H4 (cell line): Measurements from ENCODE around the gene C19orf33. TPM values are rescaled to one million over a fixed set of nuclear protein-coding genes. Genes with fewer than 3 reads are reported as not detected.
A peak's percentile ranks its signal among the peaks of the same experiment; 100 is the strongest.

Experiments used
- DNase-seq: peaks from one replicate; pipeline ENCODE4 v3.0.0-alpha.2; 2015; ENCODE audit warnings: low spot score
- total RNA-seq: library from RNA; depleted of rRNA; stranded (reverse); fragments of >200 nt; shearing (Covaris generic); gene quantifications from 2 replicates; pipeline ENCODE4 v1.2.3, GENCODE V29; 2014

Gene C19orf33
- total RNA-seq, 1 experiment from 2014 or later, result not detected

- DNase-seq, result no peak
Observed at GRCh38 chr19:38308926-38309614, 5.0 kb downstream of the C19orf33 start.

- no peak for DNase-seq
Observed at GRCh38 chr19:38309615-38310278, 5.7 kb downstream of the C19orf33 start.

DNA sequence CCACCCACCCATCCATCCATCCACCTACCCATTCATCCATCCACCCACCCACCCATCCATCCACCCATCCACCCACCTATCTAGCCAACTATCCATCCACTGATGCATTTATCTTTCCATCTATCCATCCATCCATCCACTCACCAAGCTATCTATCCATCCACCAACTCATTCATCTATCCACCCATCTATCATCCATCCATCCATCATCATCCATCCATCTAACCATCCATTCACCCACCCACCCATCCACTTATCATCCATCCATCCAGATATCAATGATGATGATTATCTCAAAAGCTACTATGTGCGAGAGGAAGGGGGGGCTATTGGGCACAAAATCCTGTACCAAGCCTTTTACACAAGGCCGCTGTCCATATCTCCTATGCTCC is 6.2 kb downstream of the C19orf33 start:
- DNase-seq, result no peak

- no peak for DNase-seq
Observed at GRCh38 chr19:38310986-38311385, 6.9 kb downstream of the C19orf33 start.

- DNase-seq, result peak; percentile 99
Observed at GRCh38 chr19:38315657-38316476, 11.8 kb downstream of the C19orf33 start, which contains the start of gene YIF1B. Gene YIF1B, minus strand, starts transcription at chr19:38315947. Its CDS starts 30 bp downstream, at chr19:38315917.

DNA sequence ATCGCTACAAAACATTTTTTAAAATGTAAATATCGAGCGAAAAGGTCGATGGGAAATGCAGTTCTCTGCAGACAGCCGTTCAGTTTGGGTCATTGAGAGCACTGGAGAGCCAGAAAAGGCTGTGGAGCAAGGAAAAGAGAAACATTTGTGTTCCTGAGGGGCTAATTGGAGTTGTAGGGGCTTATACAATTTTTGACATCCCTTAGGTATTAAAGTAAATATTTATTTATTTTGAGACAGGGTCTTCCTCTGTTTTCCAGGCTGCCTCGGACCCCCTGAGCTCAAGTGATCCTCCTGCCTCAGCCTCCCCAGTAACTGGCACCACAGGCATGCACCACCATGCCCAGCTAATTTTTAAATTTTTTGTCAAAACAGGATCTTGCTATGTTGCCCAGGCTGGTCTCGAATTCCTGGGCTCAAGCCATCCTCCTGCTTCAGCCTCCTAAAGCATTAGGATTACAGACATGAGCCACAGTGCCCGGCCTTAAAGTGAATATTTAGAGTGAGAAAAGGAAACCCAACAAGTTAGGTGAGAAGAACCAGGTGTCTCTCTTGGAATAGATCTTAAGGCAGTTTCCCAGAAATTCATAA is 12.5 kb downstream of the C19orf33 start:
- no peak for DNase-seq

DNA sequence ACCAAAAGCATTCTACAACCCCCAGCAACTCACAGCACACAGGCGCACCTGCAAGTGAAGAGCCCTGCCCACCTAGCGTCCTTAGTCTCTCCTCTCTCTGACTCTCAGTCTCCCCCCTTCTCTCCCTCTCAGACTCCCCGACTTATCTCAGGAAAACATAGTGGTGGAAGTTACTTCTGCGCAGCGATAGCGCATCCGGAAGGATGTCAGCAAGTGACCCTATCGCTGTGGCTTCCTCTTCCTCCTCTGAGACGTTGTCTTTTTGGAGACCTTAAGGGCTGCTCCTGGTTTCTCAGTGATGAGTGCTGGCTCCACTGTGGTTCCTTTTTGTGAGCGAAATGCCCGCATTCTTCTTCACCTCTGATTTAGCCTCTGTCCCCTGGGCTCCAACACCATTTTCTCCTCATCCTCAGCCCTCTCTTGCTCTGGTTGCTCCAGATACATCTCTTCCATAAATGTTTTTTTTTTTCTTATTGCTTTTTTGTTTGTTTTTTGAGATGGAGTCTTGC is 13.1 kb downstream of the C19orf33 start:
- no peak for DNase-seq

GRCh38 chr19:38318660-38319059 is 14.6 kb downstream of the C19orf33 start:
- DNase-seq, result no peak

DNA sequence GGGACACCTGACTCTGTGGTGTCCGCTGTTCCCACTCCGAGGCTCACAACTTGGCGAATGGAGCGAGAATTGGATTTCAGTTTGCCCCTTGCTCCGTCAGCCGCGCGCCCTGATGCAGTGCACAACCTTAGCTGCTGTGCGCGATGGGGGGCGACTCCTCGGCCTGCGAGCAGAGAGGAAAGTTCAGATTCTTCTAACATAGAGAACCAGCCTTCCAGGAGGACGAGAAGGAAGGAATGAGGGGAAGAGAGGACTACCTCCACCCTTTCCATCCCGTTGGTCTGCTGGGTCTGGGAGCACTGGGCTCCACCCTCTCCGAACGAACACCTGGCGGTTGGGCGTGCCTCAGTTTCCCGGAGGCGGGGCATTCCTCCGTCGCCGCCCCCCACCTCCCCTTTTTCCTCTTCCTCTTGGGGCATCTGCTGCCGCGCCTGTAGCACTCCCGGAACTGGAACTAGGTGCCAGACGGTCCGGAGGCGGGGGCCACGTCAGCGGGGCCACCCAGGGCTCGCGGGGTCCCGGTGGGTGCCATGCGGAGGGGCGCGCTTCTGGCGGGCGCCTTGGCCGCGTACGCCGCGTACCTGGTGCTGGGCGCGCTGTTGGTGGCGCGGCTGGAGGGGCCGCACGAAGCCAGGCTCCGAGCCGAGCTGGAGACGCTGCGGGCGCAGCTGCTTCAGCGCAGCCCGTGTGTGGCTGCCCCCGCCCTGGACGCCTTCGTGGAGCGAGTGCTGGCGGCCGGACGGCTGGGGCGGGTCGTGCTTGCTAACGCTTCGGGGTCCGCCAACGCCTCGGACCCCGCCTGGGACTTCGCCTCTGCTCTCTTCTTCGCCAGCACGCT is 15.6 kb downstream of the C19orf33 start, which contains the start of gene KCNK6:
Gene KCNK6 (plus strand): TSS at position 425 of the 838 bp plus-strand sequence. CDS start 106 bp downstream, at position 531.
- no peak for DNase-seq

DNA sequence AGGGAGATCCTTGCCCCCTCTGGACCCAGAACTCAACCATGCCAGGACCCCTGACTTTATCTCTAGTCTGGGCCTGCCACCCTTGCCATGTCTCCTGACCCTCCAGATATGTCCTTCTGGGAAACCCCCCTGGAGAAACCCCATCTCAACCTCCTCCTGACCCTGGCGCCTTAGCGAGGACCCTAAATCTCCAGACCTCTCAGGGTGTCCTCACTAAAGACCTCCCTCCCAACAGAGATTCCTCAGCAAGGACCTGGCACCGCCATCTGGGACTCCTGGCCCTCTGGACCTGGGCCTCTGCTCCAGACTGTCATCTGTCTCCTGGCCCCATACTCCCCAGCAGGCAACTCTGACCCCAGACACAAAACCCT is 16.9 kb downstream of the C19orf33 start:
- DNase-seq, result no peak

- no peak for DNase-seq
Observed at GRCh38 chr19:38321646-38322196, 17.7 kb downstream of the C19orf33 start.

DNA sequence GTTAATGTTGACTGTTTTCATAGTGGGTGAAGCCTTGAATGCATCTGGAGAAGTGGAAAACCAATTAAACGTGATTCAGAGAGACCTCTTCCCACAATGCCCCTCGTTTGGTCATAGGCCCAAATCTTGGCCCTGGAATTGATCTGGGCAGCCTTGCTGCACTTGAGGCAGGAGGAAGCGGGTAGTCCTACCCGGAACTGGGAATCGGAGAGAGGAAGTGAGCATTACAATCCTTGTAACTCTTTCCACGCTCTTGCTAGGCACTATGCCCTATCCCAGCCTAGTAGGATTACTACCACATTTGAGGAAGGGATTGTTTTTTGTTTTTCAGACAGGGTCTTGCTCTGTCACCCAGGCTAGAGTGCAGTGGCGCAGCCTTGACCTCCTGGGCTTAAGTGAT is 19.2 kb downstream of the C19orf33 start:
- DNase-seq, result no peak

DNA sequence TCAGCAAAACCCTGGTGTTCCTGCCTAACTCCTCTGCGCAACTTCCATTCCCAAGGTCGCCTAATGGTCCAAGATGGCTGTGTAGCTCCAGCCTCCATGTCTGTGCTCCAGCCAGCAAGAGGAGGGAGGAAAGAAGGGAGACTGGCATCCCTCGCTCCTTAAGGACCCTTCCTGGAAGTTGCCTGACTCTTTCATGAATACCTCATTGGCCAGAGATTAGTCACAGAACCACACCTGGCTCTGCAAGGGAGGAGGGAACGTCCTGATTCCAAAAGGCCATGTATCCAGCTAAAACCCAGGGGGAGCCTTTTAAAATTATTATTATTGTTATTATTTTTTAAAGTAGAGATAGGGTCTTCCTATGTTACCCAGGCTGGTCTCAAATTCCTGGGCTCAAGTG is 20.4 kb downstream of the C19orf33 start:
- DNase-seq, result no peak

DNA sequence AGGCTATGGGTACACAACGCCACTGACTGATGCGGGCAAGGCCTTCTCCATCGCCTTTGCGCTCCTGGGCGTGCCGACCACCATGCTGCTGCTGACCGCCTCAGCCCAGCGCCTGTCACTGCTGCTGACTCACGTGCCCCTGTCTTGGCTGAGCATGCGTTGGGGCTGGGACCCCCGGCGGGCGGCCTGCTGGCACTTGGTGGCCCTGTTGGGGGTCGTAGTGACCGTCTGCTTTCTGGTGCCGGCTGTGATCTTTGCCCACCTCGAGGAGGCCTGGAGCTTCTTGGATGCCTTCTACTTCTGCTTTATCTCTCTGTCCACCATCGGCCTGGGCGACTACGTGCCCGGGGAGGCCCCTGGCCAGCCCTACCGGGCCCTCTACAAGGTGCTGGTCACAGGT is 22.5 kb downstream of the C19orf33 start:
- DNase-seq, result no peak

DNA sequence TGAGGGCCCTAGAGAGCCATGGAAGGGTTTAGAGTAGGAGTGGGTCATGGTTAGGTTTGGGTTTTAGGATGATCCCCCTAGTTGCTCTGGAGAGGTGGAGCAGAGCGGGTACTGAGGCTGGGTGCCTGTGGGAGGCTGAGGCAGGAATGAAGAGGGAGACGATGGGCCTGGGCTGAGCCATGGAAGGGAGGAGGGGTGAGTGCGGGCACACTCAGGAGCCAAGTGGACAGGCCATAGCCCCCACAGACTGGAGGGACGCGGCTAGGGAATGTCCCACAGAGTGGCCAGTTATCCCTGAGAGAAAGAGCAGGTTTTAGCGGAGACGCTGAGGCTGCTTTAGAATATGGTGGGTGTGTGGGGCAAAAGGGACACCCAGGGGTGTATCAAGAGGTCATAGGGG is 25.6 kb downstream of the C19orf33 start:
- DNase-seq, result no peak

- no peak for DNase-seq
Observed at GRCh38 chr19:38331728-38332127, 27.7 kb downstream of the C19orf33 start.

GRCh38 chr19:38333245-38333644 is 29.2 kb downstream of the C19orf33 start:
- no peak for DNase-seq

DNA sequence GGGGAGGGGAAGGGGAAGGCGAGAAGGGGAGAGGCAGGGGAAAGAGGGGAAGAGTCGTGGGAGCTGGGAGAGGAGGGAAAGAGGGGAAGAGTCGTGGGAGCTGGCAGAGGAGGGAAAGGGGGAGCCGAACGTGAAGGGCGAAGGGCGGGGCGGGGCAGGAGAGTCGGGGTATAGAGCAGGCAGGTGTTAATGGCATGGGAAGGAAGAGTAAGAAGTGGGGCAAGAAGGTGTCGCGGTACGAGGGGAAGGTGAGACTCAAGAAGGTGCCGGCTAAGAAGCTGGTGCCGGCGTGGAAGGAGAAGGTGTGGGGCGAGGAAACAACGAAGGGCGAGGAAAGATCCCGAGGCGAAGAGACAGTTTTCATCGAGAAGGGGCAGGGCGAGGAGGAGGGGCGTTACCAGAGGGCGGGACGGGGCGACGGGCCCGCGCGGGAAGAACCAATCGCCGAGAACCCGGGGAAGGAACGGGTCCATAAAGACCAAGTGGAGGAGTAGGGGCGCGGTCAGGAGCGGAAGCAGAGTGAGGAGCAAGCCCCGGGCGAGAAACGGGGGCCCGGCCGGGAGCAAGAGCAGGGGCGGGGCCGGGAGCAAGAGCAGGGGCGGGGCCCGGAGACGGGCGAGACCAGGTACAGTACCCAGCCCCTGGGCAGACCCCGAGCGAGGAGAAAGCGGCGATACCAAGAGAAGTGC is 32.0 kb downstream of the C19orf33 start:
- DNase-seq, result peak; percentile 97

DNA sequence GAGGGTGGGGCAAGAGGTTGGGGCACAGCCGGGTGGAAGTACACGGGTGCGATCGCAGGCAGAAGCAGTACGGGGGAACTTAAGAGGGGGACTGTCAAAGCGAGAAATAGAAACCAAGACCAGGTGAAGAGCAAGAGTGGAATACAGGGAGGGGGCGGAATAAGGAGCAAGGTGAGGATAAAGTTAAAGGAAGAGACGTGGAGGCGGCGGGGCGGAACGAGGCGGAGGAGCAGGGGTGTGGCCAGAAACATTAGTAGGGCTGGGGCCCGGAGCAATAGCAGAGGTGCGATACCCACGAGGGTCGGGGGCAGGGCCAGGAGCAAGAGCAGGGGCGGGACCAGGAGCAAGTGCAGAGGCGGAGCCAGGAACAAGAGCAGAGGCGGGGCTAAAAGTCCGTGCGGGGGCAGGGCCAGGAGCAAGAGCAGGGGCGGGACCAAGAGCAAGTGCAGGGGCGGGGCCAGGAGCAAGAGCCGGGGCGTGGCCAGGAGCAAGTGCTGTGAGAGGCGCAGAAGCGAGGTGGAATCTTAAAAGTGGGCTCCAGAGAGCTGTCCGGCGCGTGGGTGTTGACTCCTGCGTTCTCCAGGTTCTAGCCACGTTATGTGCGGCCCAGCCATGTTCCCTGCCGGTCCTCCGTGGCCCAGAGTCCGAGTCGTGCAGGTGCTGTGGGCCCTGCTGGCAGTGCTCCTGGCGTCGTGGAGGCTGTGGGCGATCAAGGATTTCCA is 32.7 kb downstream of the C19orf33 start:
- DNase-seq, result peak; percentile 92

DNA sequence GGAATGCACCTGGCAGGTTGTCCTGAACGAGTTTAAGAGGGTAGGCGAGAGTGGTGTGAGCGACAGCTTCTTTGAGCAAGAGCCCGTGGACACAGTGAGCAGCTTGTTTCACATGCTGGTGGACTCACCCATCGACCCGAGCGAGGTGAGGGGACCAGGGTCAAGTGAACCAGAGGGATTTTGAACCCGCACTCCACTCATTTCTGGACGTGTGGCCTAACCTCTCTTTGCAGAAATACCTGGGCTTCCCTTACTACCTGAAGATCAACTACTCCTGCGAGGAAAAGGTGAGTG is 33.3 kb downstream of the C19orf33 start:
- no peak for DNase-seq
